ENCODE measurements around the gene NSD2. TPM values are rescaled to one million over a fixed set of nuclear protein-coding genes. Genes with fewer than 3 reads are reported as not detected.

The NSD2 gene
- total RNA-seq, 1 experiment from 2014 or later, result 136 TPM

DNA sequence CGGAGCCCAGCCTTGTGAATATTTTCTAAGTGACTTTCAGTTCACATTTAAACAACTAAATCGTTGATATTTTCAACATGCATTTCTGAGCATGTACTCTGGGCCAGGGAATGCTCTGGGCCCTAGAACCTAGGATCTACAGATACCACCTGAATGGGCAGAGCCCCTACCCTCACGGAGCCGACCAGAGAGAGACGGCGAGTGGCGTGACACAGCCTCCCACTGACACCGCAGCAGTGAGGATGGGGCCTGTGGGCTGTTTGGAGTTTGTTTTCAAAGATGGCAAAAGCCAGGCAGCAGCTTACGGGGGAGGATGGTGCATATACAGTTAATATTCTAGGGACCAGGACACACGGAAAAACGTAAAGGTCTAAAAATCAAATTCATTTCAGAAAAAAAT is 119.9 kb downstream of the NSD2 start:
- no peak overlapping the region for H2AFZ ChIP-seq (ENCODE audit: low read length)
- no peaks in the 10 kb centered on the region for H3K27me3 ChIP-seq (ENCODE audit: insufficient read depth, low read length)
- Mint-ChIP-seq H3K9me3 (no peaks in the 10 kb centered on the region), H3K4me1 (peaks cover 0 to 4% of the 10 kb centered on the region in 2 experiments; a peak in 1 of 4 replicates), H3K36me3 (ENCODE audit: insufficient read depth in 1 of 3, low read depth in 3 of 3) (peaks cover 15 to 42% (median 41%) of the 10 kb centered on the region in 3 experiments; a peak in 6 of 7 replicates), H3K27ac (no peak overlapping the region), H3K27me3 (ENCODE audit: low read depth) (no peaks in the 10 kb centered on the region; the same call in 1 of the 2 replicates), H3K4me3 (no peak overlapping the region)
- no peak overlapping the region for H2BK12ac ChIP-seq (ENCODE audit: insufficient read length, low read depth, low read length)
- no peaks in the 10 kb centered on the region for H3K9me3 ChIP-seq (ENCODE audit: control insufficient read depth, low read depth, low read length)
- no peak overlapping the region for H2BK5ac ChIP-seq (ENCODE audit: insufficient read length, low read length)
- H4K5ac ChIP-seq (ENCODE audit: insufficient read length, low read depth, low read length), result no peak overlapping the region
- H3K4me2 ChIP-seq (ENCODE audit: insufficient read depth, insufficient read length, low read length), result no peak overlapping the region
- no peak overlapping the region for H3K4ac ChIP-seq (ENCODE audit: low read depth, low read length)
- H3K9ac ChIP-seq (ENCODE audit: extremely low read depth, insufficient read length, low read length), result no peak overlapping the region
- no peak overlapping the region for H2BK120ac ChIP-seq (ENCODE audit: low read depth, low read length, poor library complexity, severe bottlenecking)
- H3T11ph ChIP-seq (ENCODE audit: low read length), result no peak overlapping the region
- H3K27ac ChIP-seq (ENCODE audit: insufficient read length, low read depth, low read length), result no peak overlapping the region
- no peak for DNase-seq
- no CpG with 5 or more reads among the region's 11 CpGs for WGBS (ENCODE audit: extremely low coverage, insufficient read length, low lambda C conversion rate)
- no peak overlapping the region for H4K91ac ChIP-seq (ENCODE audit: insufficient read length, low read depth, low read length)
- H4K8ac ChIP-seq (replicated peaks; ENCODE audit: insufficient read length, low read depth, low read length), result no peak overlapping the region
- H3K79me1 ChIP-seq (ENCODE audit: insufficient read depth, low read depth, low read length, poor library complexity, severe bottlenecking), result peaks cover 15% of the 10 kb centered on the region
- no peak overlapping the region for H3K56ac ChIP-seq (ENCODE audit: insufficient read length, low read depth, low read length)
- H2AK5ac ChIP-seq (ENCODE audit: insufficient read length, low read length), result no peak overlapping the region
- no peak overlapping the region for H3K23ac ChIP-seq (ENCODE audit: insufficient read length, low read depth, low read length)
- H2BK15ac ChIP-seq (ENCODE audit: low read depth, low read length), result no peak overlapping the region
- H3K14ac ChIP-seq (ENCODE audit: insufficient read depth, low read length), result no peak overlapping the region
- no peak overlapping the region for H2BK20ac ChIP-seq (ENCODE audit: low read depth, low read length, poor library complexity, severe bottlenecking)
- H4K20me1 ChIP-seq (ENCODE audit: control insufficient read depth, insufficient read depth, insufficient read length), result no peaks in the 10 kb centered on the region
- H3K4me1 ChIP-seq (ENCODE audit: insufficient read depth, low read length), result no peaks in the 10 kb centered on the region
- TF ChIP-seq, protein P1, sequence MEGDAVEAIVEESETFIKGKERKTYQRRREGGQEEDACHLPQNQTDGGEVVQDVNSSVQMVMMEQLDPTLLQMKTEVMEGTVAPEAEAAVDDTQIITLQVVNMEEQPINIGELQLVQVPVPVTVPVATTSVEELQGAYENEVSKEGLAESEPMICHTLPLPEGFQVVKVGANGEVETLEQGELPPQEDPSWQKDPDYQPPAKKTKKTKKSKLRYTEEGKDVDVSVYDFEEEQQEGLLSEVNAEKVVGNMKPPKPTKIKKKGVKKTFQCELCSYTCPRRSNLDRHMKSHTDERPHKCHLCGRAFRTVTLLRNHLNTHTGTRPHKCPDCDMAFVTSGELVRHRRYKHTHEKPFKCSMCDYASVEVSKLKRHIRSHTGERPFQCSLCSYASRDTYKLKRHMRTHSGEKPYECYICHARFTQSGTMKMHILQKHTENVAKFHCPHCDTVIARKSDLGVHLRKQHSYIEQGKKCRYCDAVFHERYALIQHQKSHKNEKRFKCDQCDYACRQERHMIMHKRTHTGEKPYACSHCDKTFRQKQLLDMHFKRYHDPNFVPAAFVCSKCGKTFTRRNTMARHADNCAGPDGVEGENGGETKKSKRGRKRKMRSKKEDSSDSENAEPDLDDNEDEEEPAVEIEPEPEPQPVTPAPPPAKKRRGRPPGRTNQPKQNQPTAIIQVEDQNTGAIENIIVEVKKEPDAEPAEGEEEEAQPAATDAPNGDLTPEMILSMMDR (conservative IDR thresholded peaks at IDR 0.05), result no peak
- no peaks in the 10 kb centered on the region for H3K23me2 ChIP-seq (ENCODE audit: insufficient read length, low read depth, low read length, poor library complexity, severe bottlenecking)
- peaks cover 7% of the 10 kb centered on the region; the same call in 1 of the 2 replicates for H3K79me2 ChIP-seq (ENCODE audit: insufficient read depth, low read length)
- no peak overlapping the region for H3K18ac ChIP-seq (ENCODE audit: insufficient read length, low read depth, low read length)

Data from H9 (cell line).